GM21423 (cell line): Measurements from ENCODE around the gene C21orf58.

Experiments
- ATAC-seq: cut with Tn5 transposase; IDR thresholded peaks from one replicate; pipeline ENCODE4 v1.9.1; 2021; ENCODE audit warnings: mild to moderate bottlenecking, moderate library complexity; ENCODE audit not compliant: unreplicated experiment

Gene C21orf58

DNA sequence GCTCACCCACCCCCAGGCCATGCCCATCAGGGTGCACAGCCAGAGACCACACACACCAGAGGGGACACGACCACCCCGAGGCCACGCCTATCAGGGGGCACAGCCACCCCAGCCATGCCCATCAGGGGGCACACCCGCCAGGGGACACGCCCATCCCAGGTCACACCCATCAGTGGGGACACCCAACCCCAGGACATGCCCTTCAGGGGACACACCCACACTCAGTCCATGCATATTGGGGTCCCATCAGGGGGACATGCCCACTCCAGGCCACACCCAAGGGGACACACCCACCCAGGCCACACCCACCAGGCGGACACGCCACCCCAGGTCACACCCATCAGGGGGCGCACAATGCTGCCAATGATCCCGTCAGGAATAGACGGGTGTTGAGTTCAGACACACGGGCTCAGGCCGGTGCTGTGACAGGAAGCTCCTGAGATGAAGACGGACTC lies 59.0 kb downstream of the C21orf58 start:
- ATAC-seq, result no peak

DNA sequence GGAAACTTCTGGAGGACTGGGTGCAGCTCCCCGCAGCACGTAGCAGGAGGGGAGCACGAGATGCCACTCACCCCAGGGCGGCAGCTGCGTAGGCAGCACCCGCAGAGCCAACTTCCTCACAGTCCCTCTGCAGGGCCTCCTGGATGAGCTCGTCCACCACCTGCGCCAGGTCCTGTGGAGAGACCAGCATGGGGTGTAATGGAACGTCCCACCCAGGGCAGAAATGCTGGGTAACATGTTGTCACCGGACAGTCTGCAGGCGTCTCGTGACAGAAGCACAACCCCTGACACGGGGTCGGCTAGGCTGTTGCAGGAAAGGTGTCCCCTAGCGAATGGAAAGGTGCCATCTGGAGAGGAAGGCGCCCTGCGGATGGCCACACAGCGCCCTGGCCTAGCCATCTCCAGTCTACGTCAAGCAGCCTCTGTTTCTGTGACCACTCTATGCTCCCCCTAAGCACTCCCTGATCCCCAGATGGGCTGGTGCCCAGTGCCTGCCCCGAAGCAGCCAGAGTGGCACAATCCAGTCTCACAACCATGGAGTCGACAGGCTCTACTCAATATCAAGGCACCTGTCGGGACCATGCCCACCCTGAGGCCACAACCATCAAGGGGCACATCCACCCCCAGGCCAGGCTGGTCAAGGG lies 59.5 kb downstream of the C21orf58 start:
- no peak for ATAC-seq

- ATAC-seq, result no peak
Observed at GRCh38 chr21:46256501-46256994, 67.1 kb downstream of the C21orf58 start.

DNA sequence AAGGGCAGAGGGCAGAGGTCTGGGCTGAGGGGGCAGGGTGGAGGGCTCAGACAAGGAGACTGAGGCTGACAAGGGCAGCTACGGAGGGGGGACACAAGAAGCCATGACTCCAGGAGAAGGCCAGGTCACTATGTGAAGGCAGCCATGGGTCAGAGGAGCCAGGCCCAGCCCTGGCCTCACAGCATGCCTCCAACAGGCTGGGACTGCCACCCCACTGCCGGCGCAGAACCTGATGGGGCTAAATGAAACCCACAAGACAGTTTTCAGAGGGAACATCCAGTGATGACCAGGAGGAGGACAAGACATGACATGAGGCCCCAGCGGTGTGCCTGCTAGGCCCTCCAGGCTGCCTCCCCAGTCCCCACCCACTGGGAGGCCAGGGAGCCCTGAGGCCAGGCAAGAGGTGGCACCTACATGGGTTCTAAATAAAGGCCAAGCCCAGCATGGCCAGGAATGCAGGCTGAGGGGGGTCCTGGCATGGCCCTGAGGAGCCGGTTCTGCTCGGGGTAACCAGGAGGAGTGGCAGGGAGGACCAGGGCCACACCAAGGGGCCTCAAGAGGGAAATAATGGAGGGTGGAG lies 67.8 kb downstream of the C21orf58 start:
- ATAC-seq, result no peak

GRCh38 chr21:46255166-46255565 lies 68.5 kb downstream of the C21orf58 start:
- ATAC-seq, result no peak

GRCh38 chr21:46254208-46254975 lies 69.3 kb downstream of the C21orf58 start:
- ATAC-seq, result peak; percentile 57

GRCh38 chr21:46253610-46254124 lies 70.0 kb downstream of the C21orf58 start:
- ATAC-seq, result peak; percentile 72

DNA sequence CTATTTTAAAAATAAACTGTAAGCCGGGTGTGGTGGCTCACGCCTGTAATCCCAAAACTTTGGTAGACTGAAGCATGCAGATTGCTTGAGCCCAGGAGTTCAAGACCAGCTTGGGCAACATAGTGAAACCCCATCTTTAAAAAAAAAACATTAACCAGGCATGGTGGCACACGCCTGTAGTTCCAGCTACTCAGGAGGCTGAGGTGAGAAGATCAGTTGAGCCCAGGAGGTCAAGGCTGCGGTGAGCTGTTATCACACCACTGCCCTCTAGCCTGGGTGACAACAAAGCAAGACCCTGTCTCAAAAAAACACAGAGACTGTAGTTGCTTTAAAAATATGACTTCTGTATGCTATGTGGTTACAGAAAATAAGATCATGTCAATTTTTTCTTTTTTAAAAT lies 70.8 kb downstream of the C21orf58 start:
- ATAC-seq, result no peak
